ENCODE results near the gene NPHP3.

The NPHP3 gene

DNA sequence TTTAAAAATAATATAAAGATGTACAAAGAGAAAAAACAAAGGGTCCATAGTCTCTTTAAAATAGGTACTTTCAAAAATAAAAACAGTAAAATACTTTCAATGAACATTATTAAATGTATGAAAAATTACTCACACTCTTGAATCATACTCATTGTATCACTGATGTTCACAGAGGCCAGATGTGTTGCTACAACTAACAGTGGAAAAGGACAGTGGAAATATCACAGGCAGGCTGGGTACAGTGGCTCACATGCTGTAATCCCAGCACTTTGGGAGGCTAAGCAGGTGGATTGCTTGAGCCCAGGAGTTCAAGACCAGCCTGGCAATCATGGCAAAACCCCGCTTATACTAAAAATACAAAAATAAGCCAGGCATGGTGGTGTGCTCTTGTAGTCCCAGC is 26.8 kb downstream of the NPHP3 start:
- no peaks in the 10 kb centered on the region for H3K27me3 ChIP-seq (ENCODE audit: low read length)
- H4K20me1 ChIP-seq (ENCODE audit: low read depth, low read length): no peaks in the 10 kb centered on the region
- no peaks in the 10 kb centered on the region for H3K9me2 ChIP-seq (replicated peaks; ENCODE audit: insufficient read depth, low read length)
- no peak overlapping the region for H2AFZ ChIP-seq (ENCODE audit: low read depth, low read length, severe bottlenecking)
- no peak for TF ChIP-seq CTCF (IDR thresholded peaks at IDR 0.05; ENCODE audit: insufficient read depth, low read length, poor library complexity, severe bottlenecking)
- TF ChIP-seq EZH2phosphoT487 (conservative IDR thresholded peaks at IDR 0.05; ENCODE audit: low read length): no peak
- H3K79me2 ChIP-seq (ENCODE audit: insufficient read depth, low read length): no peaks in the 10 kb centered on the region
- H3K9ac ChIP-seq (ENCODE audit: low read length): no peak overlapping the region
- no peak overlapping the region for H3K27ac ChIP-seq (ENCODE audit: low read depth, low read length)
- no peak overlapping the region for H3K4me2 ChIP-seq (ENCODE audit: low read depth, low read length, poor library complexity, severe bottlenecking)
- no peaks in the 10 kb centered on the region for H3F3A ChIP-seq (ENCODE audit: insufficient read depth)
- 0 out of 2 replicates have a peak, but pooled peaks cover 2% of the 10 kb centered on the region for H3K36me3 ChIP-seq (ENCODE audit: low read length)
- H3K9me3 ChIP-seq (ENCODE audit: insufficient read depth, low read length): no peaks in the 10 kb centered on the region
- no peak overlapping the region for H3K4me3 ChIP-seq (ENCODE audit: insufficient read depth, low read length, poor library complexity, severe bottlenecking)

DNA sequence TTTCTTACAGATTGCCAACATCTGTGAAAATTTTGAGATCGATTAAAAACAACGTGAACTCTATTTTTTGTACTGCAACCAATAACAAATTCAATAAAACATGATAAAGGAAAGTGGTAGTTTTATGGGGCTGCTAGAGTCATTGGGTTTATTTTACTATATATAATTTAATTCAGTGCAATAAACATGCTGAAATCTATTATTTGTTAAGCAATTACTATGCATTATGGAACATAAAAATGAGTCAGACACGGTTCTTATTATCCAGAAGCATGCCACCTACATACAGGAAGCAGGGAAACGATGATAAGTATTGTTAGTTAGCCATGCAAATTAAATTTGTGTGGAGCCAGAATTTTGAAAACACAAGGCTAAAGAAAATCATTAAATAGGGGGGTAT is 27.2 kb downstream of the NPHP3 start:
- Histone ChIP-seq H3K9me3 (ENCODE audit: insufficient read depth, low read length) (no peaks in the 10 kb centered on the region), H3K9me2 (replicated peaks; ENCODE audit: insufficient read depth, low read length) (no peaks in the 10 kb centered on the region), H3K27me3 (ENCODE audit: low read length) (no peaks in the 10 kb centered on the region), H3K27ac (ENCODE audit: low read depth, low read length) (no peak overlapping the region), H3K4me3 (ENCODE audit: insufficient read depth, low read length, poor library complexity, severe bottlenecking) (no peak overlapping the region), H4K20me1 (ENCODE audit: low read depth, low read length) (no peaks in the 10 kb centered on the region), H3K4me2 (ENCODE audit: low read depth, low read length, poor library complexity, severe bottlenecking) (no peak overlapping the region), H3K9ac (ENCODE audit: low read length) (no peak overlapping the region), H3F3A (ENCODE audit: insufficient read depth) (no peaks in the 10 kb centered on the region), H3K79me2 (ENCODE audit: insufficient read depth, low read length) (no peaks in the 10 kb centered on the region), H2AFZ (ENCODE audit: low read depth, low read length, severe bottlenecking) (no peak overlapping the region), H3K36me3 (ENCODE audit: low read length) (0 out of 2 replicates have a peak, but pooled peaks cover 2% of the 10 kb centered on the region)
- TF ChIP-seq EZH2phosphoT487 (conservative IDR thresholded peaks at IDR 0.05; ENCODE audit: low read length): no peak
- no peak for TF ChIP-seq CTCF (IDR thresholded peaks at IDR 0.05; ENCODE audit: insufficient read depth, low read length, poor library complexity, severe bottlenecking)

GRCh38 chr3:132690040-132690439 is 32.2 kb downstream of the NPHP3 start:
- H3K9me3 ChIP-seq (ENCODE audit: insufficient read depth, low read length): no peaks in the 10 kb centered on the region

More at GRCh38 chr3:132690040-132690439, 32.2 kb downstream of the NPHP3 start:
- TF ChIP-seq CTCF (IDR thresholded peaks at IDR 0.05; ENCODE audit: insufficient read depth, low read length, poor library complexity, severe bottlenecking) (no peak), EZH2phosphoT487 (conservative IDR thresholded peaks at IDR 0.05; ENCODE audit: low read length) (no peak)
- Histone ChIP-seq H2AFZ (ENCODE audit: low read depth, low read length, severe bottlenecking) (no peak overlapping the region), H3K36me3 (ENCODE audit: low read length) (0 out of 2 replicates have a peak, but pooled peaks cover under 1% of the 10 kb centered on the region), H4K20me1 (ENCODE audit: low read depth, low read length) (no peaks in the 10 kb centered on the region), H3K9me2 (replicated peaks; ENCODE audit: insufficient read depth, low read length) (no peaks in the 10 kb centered on the region), H3K79me2 (ENCODE audit: insufficient read depth, low read length) (no peaks in the 10 kb centered on the region), H3K27ac (ENCODE audit: low read depth, low read length) (no peak overlapping the region), H3K4me2 (ENCODE audit: low read depth, low read length, poor library complexity, severe bottlenecking) (no peak overlapping the region), H3K4me3 (ENCODE audit: insufficient read depth, low read length, poor library complexity, severe bottlenecking) (no peak overlapping the region), H3K9ac (ENCODE audit: low read length) (no peak overlapping the region), H3K27me3 (ENCODE audit: low read length) (no peaks in the 10 kb centered on the region), H3F3A (ENCODE audit: insufficient read depth) (no peaks in the 10 kb centered on the region)

Measured in SU-DHL-6 (cell line).